ENCODE data around the gene NPIPA3. TPM values are rescaled to one million over a fixed set of nuclear protein-coding genes. Genes with fewer than 3 reads are reported as not detected.
"Not testable (repeated sequence)": the region's sequence is repeated elsewhere in the genome, so short reads cannot be mapped to it uniquely, and the experiment has no call there.

Gene NPIPA3
- 1.4 TPM for polyA plus RNA-seq (2013, experiment 1 of 2)
- 1.1 TPM for polyA plus RNA-seq (2013, experiment 2 of 2)

GRCh38 chr16:14703156-14704011, at the start of gene NPIPA3:
NPIPA3 (plus strand) TSS chr16:14703411; CDS start chr16:14708944, 5,533 bp downstream.
- H3K27me3 ChIP-seq (ENCODE audit: control insufficient read depth in 1 of 2, insufficient read depth in 1 of 2, low read length in 2 of 2); H3K23ac ChIP-seq (ENCODE audit: low read length in 2 of 2); H4K91ac ChIP-seq (ENCODE audit: low read length); H2BK5ac ChIP-seq (ENCODE audit: low read depth, low read length, poor library complexity, severe bottlenecking); H2AFZ ChIP-seq (ENCODE audit: low read depth, low read length); H4K8ac ChIP-seq (ENCODE audit: low read length); H3K79me1 ChIP-seq (replicated peaks; ENCODE audit: low read length, poor library complexity, severe bottlenecking); DNase-seq; H3K4me3 ChIP-seq (ENCODE audit: insufficient read depth in 1 of 2, low read depth in 1 of 2, low read length in 2 of 2); H2BK15ac ChIP-seq (ENCODE audit: low read depth, poor library complexity, severe bottlenecking); H2BK120ac ChIP-seq (ENCODE audit: low read depth, low read length); H3K9ac ChIP-seq (ENCODE audit: low read length); H3K36me3 ChIP-seq (ENCODE audit: control insufficient read depth in 1 of 2, insufficient read depth in 2 of 2, low read depth in 1 of 2, low read length in 2 of 2); H2AK5ac ChIP-seq (ENCODE audit: low read length, severe bottlenecking); H3K27ac ChIP-seq (ENCODE audit: low read length, poor library complexity, severe bottlenecking); H3K14ac ChIP-seq (ENCODE audit: low read length in 2 of 2); H2BK12ac ChIP-seq (ENCODE audit: low read length in 2 of 2); H3K9me3 ChIP-seq (ENCODE audit: control insufficient read depth, low read length); H3K18ac ChIP-seq (ENCODE audit: low read depth in 1 of 2, low read length in 2 of 2); H3K4ac ChIP-seq (ENCODE audit: low read depth in 1 of 2, low read length in 2 of 2); H3K4me2 ChIP-seq (ENCODE audit: low read length, poor library complexity, severe bottlenecking); H3K4me1 ChIP-seq (ENCODE audit: control insufficient read depth, insufficient read depth, low read depth, low read length): not testable (repeated sequence)
- WGBS: no CpG with 5 or more reads among the region's 73 CpGs

GRCh38 chr16:14658063-14658462, 45.1 kb upstream of the NPIPA3 start:
- Histone ChIP-seq H4K8ac (ENCODE audit: low read length) (peak overlapping the region; percentile 23), H2BK5ac (ENCODE audit: low read depth, low read length, poor library complexity, severe bottlenecking) (no peak overlapping the region), H3K4me3 (ENCODE audit: insufficient read depth in 1 of 2, low read depth in 1 of 2, low read length in 2 of 2) (no peak overlapping the region), H3K9me3 (ENCODE audit: control insufficient read depth, low read length) (no peaks in the 10 kb centered on the region), H3K4ac (ENCODE audit: low read depth in 1 of 2, low read length in 2 of 2) (no peak overlapping the region), H3K9ac (ENCODE audit: low read length) (no peak overlapping the region), H3K18ac (ENCODE audit: low read depth in 1 of 2, low read length in 2 of 2) (no peak overlapping the region), H2AK5ac (ENCODE audit: low read length, severe bottlenecking) (no peak overlapping the region), H3K23ac (ENCODE audit: low read length in 2 of 2) (no peak overlapping the region), H4K91ac (ENCODE audit: low read length) (no peak overlapping the region), H2AFZ (ENCODE audit: low read depth, low read length) (no peak overlapping the region), H2BK120ac (ENCODE audit: low read depth, low read length) (no peak overlapping the region), H3K14ac (ENCODE audit: low read length in 2 of 2) (no peak overlapping the region), H2BK12ac (ENCODE audit: low read length in 2 of 2) (no peak overlapping the region), H3K36me3 (ENCODE audit: control insufficient read depth in 1 of 2, insufficient read depth in 2 of 2, low read depth in 1 of 2, low read length in 2 of 2) (peaks cover 60 to 69% of the 10 kb centered on the region in 2 experiments), H3K4me2 (ENCODE audit: low read length, poor library complexity, severe bottlenecking) (no peak overlapping the region), H3K79me1 (replicated peaks; ENCODE audit: low read length, poor library complexity, severe bottlenecking) (peaks cover 39% of the 10 kb centered on the region), H2BK15ac (ENCODE audit: low read depth, poor library complexity, severe bottlenecking) (no peak overlapping the region), H3K27ac (ENCODE audit: low read length, poor library complexity, severe bottlenecking) (no peak overlapping the region), H3K27me3 (ENCODE audit: control insufficient read depth in 1 of 2, insufficient read depth in 1 of 2, low read length in 2 of 2) (no peaks in the 10 kb centered on the region), H3K4me1 (ENCODE audit: control insufficient read depth, insufficient read depth, low read depth, low read length) (no peaks in the 10 kb centered on the region)
- 94% methylated on average over 2 of the region's 2 CpGs for WGBS
- no peak for DNase-seq

- H2BK120ac ChIP-seq (ENCODE audit: low read depth, low read length): no peak overlapping the region
Observed at GRCh38 chr16:14667347-14668266, 35.6 kb upstream of the NPIPA3 start.

More at GRCh38 chr16:14667347-14668266, 35.6 kb upstream of the NPIPA3 start:
- Histone ChIP-seq H3K14ac (ENCODE audit: low read length in 2 of 2) (no peak overlapping the region), H3K27me3 (ENCODE audit: control insufficient read depth in 1 of 2, insufficient read depth in 1 of 2, low read length in 2 of 2) (no peaks in the 10 kb centered on the region), H3K9ac (ENCODE audit: low read length) (no peak overlapping the region), H3K4ac (ENCODE audit: low read depth in 1 of 2, low read length in 2 of 2) (no peak overlapping the region), H3K79me1 (replicated peaks; ENCODE audit: low read length, poor library complexity, severe bottlenecking) (peaks cover 2% of the 10 kb centered on the region), H2AFZ (ENCODE audit: low read depth, low read length) (no peak overlapping the region), H2BK5ac (ENCODE audit: low read depth, low read length, poor library complexity, severe bottlenecking) (no peak overlapping the region), H2BK15ac (ENCODE audit: low read depth, poor library complexity, severe bottlenecking) (no peak overlapping the region), H3K9me3 (ENCODE audit: control insufficient read depth, low read length) (no peaks in the 10 kb centered on the region), H3K27ac (ENCODE audit: low read length, poor library complexity, severe bottlenecking) (no peak overlapping the region), H2BK12ac (ENCODE audit: low read length in 2 of 2) (no peak overlapping the region), H3K18ac (ENCODE audit: low read depth in 1 of 2, low read length in 2 of 2) (no peak overlapping the region), H3K4me1 (ENCODE audit: control insufficient read depth, insufficient read depth, low read depth, low read length) (peaks cover 4% of the 10 kb centered on the region), H4K91ac (ENCODE audit: low read length) (no peak overlapping the region), H3K4me3 (ENCODE audit: insufficient read depth in 1 of 2, low read depth in 1 of 2, low read length in 2 of 2) (no peak overlapping the region), H3K36me3 (ENCODE audit: control insufficient read depth in 1 of 2, insufficient read depth in 2 of 2, low read depth in 1 of 2, low read length in 2 of 2) (peaks cover 54 to 66% of the 10 kb centered on the region in 2 experiments), H2AK5ac (ENCODE audit: low read length, severe bottlenecking) (no peak overlapping the region), H3K4me2 (ENCODE audit: low read length, poor library complexity, severe bottlenecking) (no peak overlapping the region), H3K23ac (ENCODE audit: low read length in 2 of 2) (no peak overlapping the region), H4K8ac (ENCODE audit: low read length) (no peak overlapping the region)
- over 99% methylated on average over 14 of the region's 16 CpGs for WGBS
- DNase-seq: no peak

Data from mesenchymal stem cell (in vitro differentiated cells and primary cell).